CD14-positive monocyte (primary cell): ENCODE results near the gene TINAGL1. TPM values are rescaled to one million over a fixed set of nuclear protein-coding genes. Genes with fewer than 3 reads are reported as not detected.
A peak's percentile ranks its signal among the peaks of the same experiment; 100 is the strongest.

Source experiments
- DNase-seq, 3 donors: peaks; one replicate each; pipeline ENCODE4 v3.0.0-alpha.2; 2011 to 2022
- H2AFZ ChIP-seq: 2 replicates; pipeline ENCODE4 v1.6.0; 2012; ENCODE audit warnings: mild to moderate bottlenecking, low read depth, low read length, inconsistent platforms; ENCODE audit not compliant: insufficient read depth, poor library complexity, severe bottlenecking
- H3K27ac ChIP-seq, 2 donors: 1 replicate in 1 of 2; 2 replicates in 1 of 2; pipeline ENCODE4 v1.5.1; 2012 to 2013; ENCODE audit warnings: low read length in 2 of 2, control low read depth in 1 of 2, inconsistent platforms in 1 of 2, low read depth in 1 of 2, mild to moderate bottlenecking in 1 of 2
- H3K27me3 ChIP-seq, 2 donors: one replicate each; pipeline versions ENCODE4 v1.6.0 to v1.6.1; 2011 to 2013; ENCODE audit warnings: low read length in 2 of 2; ENCODE audit not compliant: control insufficient read depth in 2 of 2, insufficient read depth in 2 of 2
- H3K36me3 ChIP-seq, 2 donors: replicated peaks in 1 of 2; 1 replicate in 1 of 2; 2 replicates in 1 of 2; pipeline versions ENCODE4 v1.5.1 to v1.6.1; 2012 to 2013; ENCODE audit warnings: low read length in 2 of 2, control low read depth in 1 of 2, inconsistent platforms in 1 of 2, mild to moderate bottlenecking in 1 of 2; ENCODE audit not compliant: insufficient read depth in 2 of 2, control insufficient read depth in 1 of 2
- H3K4me1 ChIP-seq, 2 donors: 1 replicate in 1 of 2; 2 replicates in 1 of 2; pipeline versions ENCODE4 v1.5.1 to v1.6.1; 2012 to 2013; ENCODE audit warnings: low read length in 2 of 2, control low read depth in 1 of 2, inconsistent platforms in 1 of 2, mild to moderate bottlenecking in 1 of 2, moderate library complexity in 1 of 2; ENCODE audit not compliant: insufficient read depth in 2 of 2, control insufficient read depth in 1 of 2
- H3K4me2 ChIP-seq: replicated peaks from 2 replicates; pipeline ENCODE3; 2012; ENCODE audit warnings: low read length, moderate library complexity, mild to moderate bottlenecking; ENCODE audit not compliant: poor library complexity, severe bottlenecking; ENCODE audit errors: extremely low read depth
- H3K4me3 ChIP-seq, 3 experiments: fragments of 200-600 bp in 1 of 3; sonication (generic) in 1 of 3; replicated peaks in 1 of 3; 1 replicate in 2 of 3; 2 replicates in 1 of 3; pipeline ENCODE4 v1.5.1; 2011 to 2013; ENCODE audit warnings: low read length in 3 of 3, mild to moderate bottlenecking in 3 of 3, control low read depth in 2 of 3, low read depth in 2 of 3, inconsistent platforms in 1 of 3, moderate library complexity in 1 of 3
- H3K79me2 ChIP-seq: 2 replicates; pipeline ENCODE4 v1.6.0; 2012; ENCODE audit warnings: mild to moderate bottlenecking, control low read depth, inconsistent platforms, low read length, moderate library complexity; ENCODE audit not compliant: insufficient read depth
- H3K9ac ChIP-seq: 2 replicates; pipeline ENCODE4 v1.6.0; 2017; ENCODE audit warnings: low read length, mild to moderate bottlenecking; ENCODE audit not compliant: insufficient read depth, poor library complexity, severe bottlenecking
- H3K9me3 ChIP-seq, 2 donors: replicated peaks in 1 of 2; 1 replicate in 1 of 2; 2 replicates in 1 of 2; pipeline versions ENCODE4 v1.5.1 to v1.6.1; 2012 to 2013; ENCODE audit warnings: low read length in 2 of 2, control low read depth in 1 of 2; ENCODE audit not compliant: control insufficient read depth in 1 of 2, insufficient read depth in 1 of 2
- H4K20me1 ChIP-seq: 2 replicates; pipeline ENCODE4 v1.6.0; 2012; ENCODE audit warnings: mild to moderate bottlenecking, low read length, control low read depth, moderate library complexity; ENCODE audit not compliant: insufficient read depth
- H3K27ac Mint-ChIP-seq, 7 donors: one replicate each; pipeline ENCODE4 v1.8.0; 2020; ENCODE audit warnings: mild to moderate bottlenecking in 7 of 7, mixed read lengths in 7 of 7, moderate library complexity in 6 of 7, inconsistent platforms in 2 of 7
- H3K27me3 Mint-ChIP-seq, 3 donors: one replicate each; pipeline ENCODE4 v1.8.0; 2021 to 2022; ENCODE audit warnings: low read depth in 3 of 3, mild to moderate bottlenecking in 3 of 3, mixed read lengths in 3 of 3, moderate library complexity in 3 of 3, inconsistent platforms in 1 of 3
- H3K36me3 Mint-ChIP-seq, 2 donors: one replicate each; pipeline ENCODE4 v1.8.0; 2020; ENCODE audit warnings: mixed read lengths in 2 of 2, inconsistent platforms in 1 of 2, mild to moderate bottlenecking in 1 of 2
- H3K4me1 Mint-ChIP-seq: one replicate; pipeline ENCODE4 v1.8.0; 2020; ENCODE audit warnings: mild to moderate bottlenecking, mixed read lengths
- H3K4me3 Mint-ChIP-seq, 2 donors: one replicate each; pipeline ENCODE4 v1.8.0; 2020; ENCODE audit warnings: mild to moderate bottlenecking in 2 of 2, mixed read lengths in 2 of 2, moderate library complexity in 1 of 2
- H3K9me3 Mint-ChIP-seq, 7 donors: one replicate each; pipeline ENCODE4 v1.8.0; 2020 to 2022; ENCODE audit warnings: mixed read lengths in 7 of 7, mild to moderate bottlenecking in 6 of 7, moderate library complexity in 6 of 7, inconsistent platforms in 2 of 7
- CTCF ChIP-seq: fragments of 200-600 bp; IDR thresholded peaks from one replicate; pipeline ENCODE4 v1.8.0; 2022; ENCODE audit warnings: antibody characterized with exemption, mild to moderate bottlenecking
- WGBS: methylation state at CpG from one replicate; pipeline ENCODE4 v1.1.5; 2013; ENCODE audit warnings: missing lambda C conversion rate; ENCODE audit not compliant: insufficient coverage; 5-methylcytosine and 5-hydroxymethylcytosine counted together
- intact Hi-C, 2 donors: fragments of 100-400 bp; cut with micrococcal nuclease; formaldehyde crosslinking; loops; one replicate each; pipeline versions ENCODE4 v1.15.0 to v1.15.1; 2023
- polyA plus RNA-seq, 3 donors: library from polyadenylated mRNA; depleted of rRNA in 1 of 3; unstranded in 2 of 3; stranded (reverse) in 1 of 3; fragments of 300-500 nt in 2 of 3; fragments of >200 nt in 1 of 3; fragmentation: Illumina TruSeq in 2 of 3; gene quantifications; 1 replicate in 2 of 3; 2 replicates in 1 of 3; pipeline ENCODE4 v1.2.3, GENCODE V29; 2012 to 2021

Gene TINAGL1
- polyA plus RNA-seq, 3 donors, result 0.07 TPM; not detected in 2

- H3K4me2 ChIP-seq, result no peak overlapping the region
- H3K79me2 ChIP-seq, result no peaks in the 10 kb centered on the region
- no peak overlapping the region for H2AFZ ChIP-seq
- Mint-ChIP-seq H3K27ac (peak overlapping the region in 2 of 7 donors; percentile 1 to 37), H3K9me3 (peaks cover 0 to 6% (median 3%) of the 10 kb centered on the region in 7 donors), H3K36me3 (peaks cover 0 to 2% of the 10 kb centered on the region in 2 donors), H3K4me3 (peak overlapping the region in 1 of 2 donors; percentile 50), H3K27me3 (peaks cover 20 to 37% (median 36%) of the 10 kb centered on the region in 3 donors), H3K4me1 (peaks cover 8% of the 10 kb centered on the region)
- no peak overlapping the region for H3K4me3 ChIP-seq
- no peak for DNase-seq
- TF ChIP-seq CTCF, result no peak
- H4K20me1 ChIP-seq, result no peaks in the 10 kb centered on the region
- no peaks in the 10 kb centered on the region for H3K36me3 ChIP-seq
- 50% methylated on average over 2 of the region's 2 CpGs for WGBS
- intact Hi-C loops, result loop anchor here in 1 of 2 donors (5.0 kb wide), 1 partner anchor 54 kb away; no protein-coding TSS in a partner anchor
- H3K27ac ChIP-seq, result no peak overlapping the region
- no peak overlapping the region for H3K9ac ChIP-seq
- H3K9me3 ChIP-seq, result no peaks in the 10 kb centered on the region
- H3K4me1 ChIP-seq, result peaks cover 5 to 8% of the 10 kb centered on the region in 2 donors
- peaks cover 7 to 32% of the 10 kb centered on the region in 2 donors for H3K27me3 ChIP-seq
These were observed 39.6 kb downstream of the TINAGL1 start for GRCh38 chr1:31615939-31616338.

- Histone ChIP-seq H3K4me2 (peak within 1 kb of the TSS; percentile 78), H3K9ac (peak within 1 kb of the TSS; percentile 43), H3K4me3 (peak within 1 kb of the TSS in 1 of 3 experiments; percentile 63), H3K36me3 (no peaks in the 10 kb centered on the region), H3K27ac (no peak within 1 kb of the TSS), H3K79me2 (no peaks in the 10 kb centered on the region), H2AFZ (peak within 1 kb of the TSS; percentile 71), H4K20me1 (no peaks in the 10 kb centered on the region), H3K27me3 (peaks cover 7 to 32% of the 10 kb centered on the region in 2 donors), H3K4me1 (peaks cover 5 to 8% of the 10 kb centered on the region in 2 donors), H3K9me3 (no peaks in the 10 kb centered on the region)
- Mint-ChIP-seq H3K27me3 (peaks cover 22 to 37% (median 31%) of the 10 kb centered on the region in 3 donors), H3K27ac (peak within 1 kb of the TSS in 2 of 7 donors; percentile 33 to 70), H3K36me3 (peaks cover 0 to 2% of the 10 kb centered on the region in 2 donors), H3K9me3 (peaks cover 0 to 6% (median 3%) of the 10 kb centered on the region in 7 donors), H3K4me1 (peaks cover 2% of the 10 kb centered on the region), H3K4me3 (peak within 1 kb of the TSS in 1 of 2 donors; percentile 88)
- intact Hi-C loops, result loop anchor here in 1 of 2 donors (5.0 kb wide), 1 partner anchor 55 kb away; no protein-coding TSS in a partner anchor
- no peak for TF ChIP-seq CTCF
- no peak for DNase-seq
- 11% methylated on average over 41 of the region's 48 CpGs for WGBS
These were observed 41.1 kb downstream of the TINAGL1 start, which contains the start of gene HCRTR1 for GRCh38 chr1:31617218-31617915. Gene HCRTR1, plus strand, starts transcription at chr1:31617689. Its CDS starts 1,504 bp downstream, at chr1:31619193.
